ENCODE results near the gene DGKI. TPM values are rescaled to one million over a fixed set of nuclear protein-coding genes. Genes with fewer than 3 reads are reported as not detected.

The DGKI gene
- total RNA-seq, 1 experiment from 2014 or later: 0.55 TPM

- Histone ChIP-seq H2BK15ac (ENCODE audit: low read depth, low read length) (no peak overlapping the region), H3T11ph (ENCODE audit: low read length) (no peak overlapping the region), H3K4ac (ENCODE audit: low read depth, low read length) (no peak overlapping the region), H3K9me3 (ENCODE audit: control insufficient read depth, low read depth, low read length) (no peaks in the 10 kb centered on the region), H2BK120ac (ENCODE audit: low read depth, low read length, poor library complexity, severe bottlenecking) (no peak overlapping the region), H2BK12ac (ENCODE audit: insufficient read length, low read depth, low read length) (no peak overlapping the region), H2BK20ac (ENCODE audit: low read depth, low read length, poor library complexity, severe bottlenecking) (no peak overlapping the region), H3K4me2 (ENCODE audit: insufficient read depth, insufficient read length, low read length) (no peak overlapping the region), H3K9ac (ENCODE audit: extremely low read depth, insufficient read length, low read length) (no peak overlapping the region), H3K23ac (ENCODE audit: insufficient read length, low read depth, low read length) (no peak overlapping the region), H3K4me1 (ENCODE audit: insufficient read depth, low read length) (peaks cover 2% of the 10 kb centered on the region; the same call in 1 of the 2 replicates), H3K23me2 (ENCODE audit: insufficient read length, low read depth, low read length, poor library complexity, severe bottlenecking) (no peaks in the 10 kb centered on the region), H4K5ac (ENCODE audit: insufficient read length, low read depth, low read length) (no peak overlapping the region), H3K79me2 (ENCODE audit: insufficient read depth, low read length) (no peaks in the 10 kb centered on the region), H2AFZ (ENCODE audit: low read length) (no peak overlapping the region), H3K27me3 (ENCODE audit: insufficient read depth, low read length) (no peaks in the 10 kb centered on the region), H3K14ac (ENCODE audit: insufficient read depth, low read length) (no peak overlapping the region), H3K79me1 (ENCODE audit: insufficient read depth, low read depth, low read length, poor library complexity, severe bottlenecking) (no peaks in the 10 kb centered on the region), H4K8ac (replicated peaks; ENCODE audit: insufficient read length, low read depth, low read length) (no peak overlapping the region), H4K91ac (ENCODE audit: insufficient read length, low read depth, low read length) (no peak overlapping the region), H3K56ac (ENCODE audit: insufficient read length, low read depth, low read length) (no peak overlapping the region), H2BK5ac (ENCODE audit: insufficient read length, low read length) (no peak overlapping the region), H3K27ac (ENCODE audit: insufficient read length, low read depth, low read length) (no peak overlapping the region), H2AK5ac (ENCODE audit: insufficient read length, low read length) (no peak overlapping the region), H4K20me1 (ENCODE audit: control insufficient read depth, insufficient read depth, insufficient read length) (no peaks in the 10 kb centered on the region), H3K18ac (ENCODE audit: insufficient read length, low read depth, low read length) (no peak overlapping the region)
- no peaks in the 10 kb centered on the region for H3K9me3 Mint-ChIP-seq
- no peak overlapping the region for H3K27ac Mint-ChIP-seq
- DNase-seq: no peak
- no peaks in the 10 kb centered on the region; the same call in 1 of the 2 replicates for H3K27me3 Mint-ChIP-seq (ENCODE audit: low read depth)
- TF ChIP-seq CTCF (conservative IDR thresholded peaks at IDR 0.05): no peak
- no peaks in the 10 kb centered on the region; a peak in 1 of 7 replicates for H3K36me3 Mint-ChIP-seq (ENCODE audit: insufficient read depth in 1 of 3, low read depth in 3 of 3)
- peaks cover 13 to 20% of the 10 kb centered on the region in 2 experiments for H3K4me1 Mint-ChIP-seq
- H3K4me3 Mint-ChIP-seq: no peak overlapping the region
- no CpG with 5 or more reads among the region's 2 CpGs for WGBS (ENCODE audit: extremely low coverage, insufficient read length, low lambda C conversion rate)
Observed at GRCh38 chr7:137762334-137762733, 84.4 kb downstream of the DGKI start.
